ENCODE data around the gene PVR.

DNA sequence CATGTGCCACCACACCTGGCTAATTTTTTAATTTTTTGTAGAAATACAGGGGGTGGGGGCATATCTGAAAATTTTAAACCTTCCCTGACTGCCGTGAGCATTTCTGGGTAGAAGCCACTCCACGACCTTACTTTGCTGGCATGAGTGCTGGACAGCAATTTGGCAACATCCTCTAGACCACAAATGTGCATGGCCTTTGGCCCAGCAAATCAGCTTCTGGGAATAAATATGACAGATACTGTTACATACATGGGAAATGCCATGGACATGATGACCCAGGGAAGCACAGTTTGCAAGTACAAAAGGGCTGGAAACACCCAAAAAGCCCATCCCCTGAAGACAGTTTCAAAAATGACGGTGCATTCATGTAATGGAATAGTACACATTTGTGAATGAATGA, 3.2 kb upstream of the PVR start:
- TF ChIP-seq EP300 (IDR thresholded peaks at IDR 0.05) = no peak
- TF ChIP-seq, protein P1, sequence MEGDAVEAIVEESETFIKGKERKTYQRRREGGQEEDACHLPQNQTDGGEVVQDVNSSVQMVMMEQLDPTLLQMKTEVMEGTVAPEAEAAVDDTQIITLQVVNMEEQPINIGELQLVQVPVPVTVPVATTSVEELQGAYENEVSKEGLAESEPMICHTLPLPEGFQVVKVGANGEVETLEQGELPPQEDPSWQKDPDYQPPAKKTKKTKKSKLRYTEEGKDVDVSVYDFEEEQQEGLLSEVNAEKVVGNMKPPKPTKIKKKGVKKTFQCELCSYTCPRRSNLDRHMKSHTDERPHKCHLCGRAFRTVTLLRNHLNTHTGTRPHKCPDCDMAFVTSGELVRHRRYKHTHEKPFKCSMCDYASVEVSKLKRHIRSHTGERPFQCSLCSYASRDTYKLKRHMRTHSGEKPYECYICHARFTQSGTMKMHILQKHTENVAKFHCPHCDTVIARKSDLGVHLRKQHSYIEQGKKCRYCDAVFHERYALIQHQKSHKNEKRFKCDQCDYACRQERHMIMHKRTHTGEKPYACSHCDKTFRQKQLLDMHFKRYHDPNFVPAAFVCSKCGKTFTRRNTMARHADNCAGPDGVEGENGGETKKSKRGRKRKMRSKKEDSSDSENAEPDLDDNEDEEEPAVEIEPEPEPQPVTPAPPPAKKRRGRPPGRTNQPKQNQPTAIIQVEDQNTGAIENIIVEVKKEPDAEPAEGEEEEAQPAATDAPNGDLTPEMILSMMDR (IDR thresholded peaks at IDR 0.05) = no peak

Measured in gastroesophageal sphincter (tissue), 3 donors.